Measurements from ENCODE around the gene ANXA2.

DNA sequence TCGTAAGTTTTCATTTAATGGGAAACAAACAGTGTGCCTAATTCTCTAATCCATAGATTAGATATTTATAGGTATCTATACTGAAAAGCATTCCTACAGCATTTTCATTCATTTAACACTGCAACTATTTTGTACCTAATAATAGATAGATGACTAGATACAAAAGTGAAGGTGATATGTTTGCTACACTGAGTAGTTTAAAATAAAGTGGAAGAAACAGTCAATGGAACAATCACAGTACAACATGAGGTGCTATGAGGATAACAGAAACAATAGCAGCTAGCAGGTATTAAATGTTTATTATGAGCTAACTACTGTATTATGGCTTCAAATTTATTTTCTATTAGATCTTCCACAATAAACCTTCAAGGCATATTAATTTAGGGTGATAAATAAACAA, 31.1 kb upstream of the ANXA2 start:
- TF ChIP-seq, protein P1, sequence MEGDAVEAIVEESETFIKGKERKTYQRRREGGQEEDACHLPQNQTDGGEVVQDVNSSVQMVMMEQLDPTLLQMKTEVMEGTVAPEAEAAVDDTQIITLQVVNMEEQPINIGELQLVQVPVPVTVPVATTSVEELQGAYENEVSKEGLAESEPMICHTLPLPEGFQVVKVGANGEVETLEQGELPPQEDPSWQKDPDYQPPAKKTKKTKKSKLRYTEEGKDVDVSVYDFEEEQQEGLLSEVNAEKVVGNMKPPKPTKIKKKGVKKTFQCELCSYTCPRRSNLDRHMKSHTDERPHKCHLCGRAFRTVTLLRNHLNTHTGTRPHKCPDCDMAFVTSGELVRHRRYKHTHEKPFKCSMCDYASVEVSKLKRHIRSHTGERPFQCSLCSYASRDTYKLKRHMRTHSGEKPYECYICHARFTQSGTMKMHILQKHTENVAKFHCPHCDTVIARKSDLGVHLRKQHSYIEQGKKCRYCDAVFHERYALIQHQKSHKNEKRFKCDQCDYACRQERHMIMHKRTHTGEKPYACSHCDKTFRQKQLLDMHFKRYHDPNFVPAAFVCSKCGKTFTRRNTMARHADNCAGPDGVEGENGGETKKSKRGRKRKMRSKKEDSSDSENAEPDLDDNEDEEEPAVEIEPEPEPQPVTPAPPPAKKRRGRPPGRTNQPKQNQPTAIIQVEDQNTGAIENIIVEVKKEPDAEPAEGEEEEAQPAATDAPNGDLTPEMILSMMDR (conservative IDR thresholded peaks at IDR 0.05; ENCODE audit: low read depth, low read length): no peak
- TF ChIP-seq EZH2 (IDR thresholded peaks at IDR 0.05; ENCODE audit: low read length, unreplicated experiment) (no peak), EZH2phosphoT487 (IDR thresholded peaks at IDR 0.05; ENCODE audit: borderline replicate concordance, low read length) (no peak)
